GM12892 (cell line): ENCODE measurements around the gene LMO2.

Source experiments
- POLR2AphosphoS5 ChIP-seq: IDR thresholded peaks from 2 replicates; pipeline ENCODE4 v1.6.1; 2011; ENCODE audit warnings: low read depth, low read length, control low read depth
- TAF1 ChIP-seq: IDR thresholded peaks from 2 replicates; pipeline ENCODE4 v1.6.1; 2011; ENCODE audit warnings: low read depth, mild to moderate bottlenecking, control low read depth, low read length, borderline replicate concordance

GRCh38 chr11:33910958-33911339, 19.1 kb upstream of the LMO2 start:
- TF ChIP-seq POLR2AphosphoS5 (no peak), TAF1 (no peak)
